ENCODE measurements around the gene KRTAP3-2. TPM values are rescaled to one million over a fixed set of nuclear protein-coding genes. Genes with fewer than 3 reads are reported as not detected.

KRTAP3-2 gene
- total and polyA plus RNA-seq, 5 donors from 2014 or later = not detected

DNA sequence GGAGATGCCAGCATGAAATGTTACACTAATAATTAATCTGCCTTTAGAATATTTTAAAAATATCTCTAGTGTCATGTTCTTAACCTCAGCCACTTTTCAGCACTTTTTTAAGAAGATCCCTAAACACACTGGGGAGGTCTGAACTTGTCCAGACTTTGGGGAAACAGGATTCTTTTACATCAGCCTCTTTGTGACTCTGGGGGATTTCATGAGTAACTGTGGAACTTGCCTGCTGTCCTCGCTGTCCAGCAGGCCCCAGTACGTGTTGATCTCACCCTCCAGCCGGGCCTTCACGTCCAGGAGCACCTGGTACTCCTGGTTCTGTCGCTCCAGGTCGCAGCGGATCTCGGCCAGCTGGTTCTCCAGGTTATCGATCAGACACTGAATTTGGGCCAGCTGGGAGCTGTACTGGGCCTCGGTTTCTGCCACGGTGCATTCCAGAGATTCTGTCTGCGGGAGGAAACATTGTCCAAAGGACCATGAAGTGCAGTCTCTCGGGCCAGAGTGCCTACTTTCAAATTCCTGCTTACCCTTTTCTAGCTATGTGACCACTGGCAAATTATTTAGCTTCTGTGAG lies 21.0 kb downstream of the KRTAP3-2 start:
- H3K27ac ChIP-seq (ENCODE audit: insufficient read depth, low read length, poor library complexity, severe bottlenecking) = no peak overlapping the region
- no peak overlapping the region for H3K27ac Mint-ChIP-seq

DNA sequence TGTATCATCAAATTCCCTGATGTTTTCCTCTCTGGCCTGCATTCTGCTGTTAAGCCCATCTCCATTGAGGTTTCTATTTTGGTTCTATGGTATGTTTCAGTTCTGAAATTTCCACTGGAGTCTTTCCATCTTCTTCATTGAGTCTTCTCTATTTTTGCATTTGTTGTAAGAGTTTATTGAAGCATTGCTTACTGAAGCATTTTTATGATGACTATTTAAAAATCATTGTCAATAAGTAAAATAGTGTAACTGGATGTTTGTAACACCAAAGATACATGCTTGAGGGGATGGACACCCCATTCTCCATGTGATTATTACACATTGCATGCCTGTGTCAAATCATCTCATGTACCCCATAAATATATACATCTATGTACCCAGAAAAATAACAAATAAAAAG lies 24.2 kb downstream of the KRTAP3-2 start:
- Mint-ChIP-seq H3K27ac (no peak overlapping the region), H3K4me1 (no peaks in the 10 kb centered on the region), H3K4me3 (no peak overlapping the region), H3K36me3 (no peaks in the 10 kb centered on the region), H3K27me3 (peaks cover 30% of the 10 kb centered on the region), H3K9me3 (peaks cover 0 to 1% (median 0%) of the 10 kb centered on the region in 7 donors)
- no peak for ATAC-seq (ENCODE audit: low read depth in 2 of 2)
- Histone ChIP-seq H3K36me3 (ENCODE audit: control insufficient read depth, insufficient read depth, low read length) (no peaks in the 10 kb centered on the region), H3K27ac (ENCODE audit: insufficient read depth, low read length, poor library complexity, severe bottlenecking) (no peak overlapping the region), H3K4me3 (ENCODE audit: low read depth, low read length) (no peak overlapping the region), H3K9me3 (ENCODE audit: control insufficient read depth in 2 of 2, low read length in 2 of 2) (no peaks in the 10 kb centered on the region), H3K27me3 (ENCODE audit: control insufficient read depth, insufficient read depth, low read length) (peaks cover 8% of the 10 kb centered on the region), H3K4me1 (ENCODE audit: control insufficient read depth, insufficient read depth, low read length, poor library complexity, severe bottlenecking) (no peaks in the 10 kb centered on the region)
- DNase-seq = no peak

More for the DNA sequence above, 21.0 kb downstream of the KRTAP3-2 start:
- Mint-ChIP-seq H3K36me3 (no peaks in the 10 kb centered on the region), H3K27me3 (peaks cover 18% of the 10 kb centered on the region), H3K4me3 (no peak overlapping the region), H3K4me1 (no peaks in the 10 kb centered on the region), H3K9me3 (no peaks in the 10 kb centered on the region)
- Histone ChIP-seq H3K27me3 (ENCODE audit: control insufficient read depth, insufficient read depth, low read length) (peaks cover 5% of the 10 kb centered on the region), H3K36me3 (ENCODE audit: control insufficient read depth, insufficient read depth, low read length) (no peaks in the 10 kb centered on the region), H3K4me1 (ENCODE audit: control insufficient read depth, insufficient read depth, low read length, poor library complexity, severe bottlenecking) (no peaks in the 10 kb centered on the region), H3K4me3 (ENCODE audit: low read depth, low read length) (no peak overlapping the region), H3K9me3 (ENCODE audit: control insufficient read depth in 2 of 2, low read length in 2 of 2) (no peaks in the 10 kb centered on the region)
- DNase-seq = no peak
- ATAC-seq (ENCODE audit: low read depth in 2 of 2) = no peak

DNA sequence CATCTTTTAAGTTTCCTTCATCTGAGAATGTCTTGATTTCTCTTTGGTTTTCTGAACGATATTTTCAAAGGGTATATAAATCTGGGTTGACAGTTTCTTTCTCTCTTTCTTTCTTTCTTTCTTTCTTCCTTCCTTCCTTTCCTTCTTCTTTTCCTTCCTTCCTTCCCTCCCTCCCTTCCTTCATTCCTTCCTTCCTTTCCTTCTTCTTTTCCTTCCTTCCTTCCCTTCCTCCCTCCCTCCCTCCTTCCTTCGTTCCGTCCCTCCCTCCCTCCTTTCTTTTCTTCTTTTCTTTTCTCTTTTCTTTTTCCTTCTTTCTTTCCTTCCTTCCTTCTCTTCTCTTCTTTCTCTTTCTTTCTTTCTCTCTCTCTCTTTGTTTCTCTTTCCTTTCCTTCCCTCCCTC lies 25.3 kb downstream of the KRTAP3-2 start:
- Histone ChIP-seq H3K4me1 (ENCODE audit: control insufficient read depth, insufficient read depth, low read length, poor library complexity, severe bottlenecking) (no peaks in the 10 kb centered on the region), H3K36me3 (ENCODE audit: control insufficient read depth, insufficient read depth, low read length) (no peaks in the 10 kb centered on the region), H3K9me3 (ENCODE audit: control insufficient read depth in 2 of 2, low read length in 2 of 2) (no peaks in the 10 kb centered on the region), H3K27ac (ENCODE audit: insufficient read depth, low read length, poor library complexity, severe bottlenecking) (no peak overlapping the region), H3K4me3 (ENCODE audit: low read depth, low read length) (no peak overlapping the region), H3K27me3 (ENCODE audit: control insufficient read depth, insufficient read depth, low read length) (peaks cover 8% of the 10 kb centered on the region)
- Mint-ChIP-seq H3K9me3 (peaks cover 0 to 1% (median 0%) of the 10 kb centered on the region in 7 donors), H3K4me3 (no peak overlapping the region), H3K27me3 (peaks cover 32% of the 10 kb centered on the region), H3K27ac (no peak overlapping the region), H3K4me1 (no peaks in the 10 kb centered on the region), H3K36me3 (no peaks in the 10 kb centered on the region)
- DNase-seq (no peak), ATAC-seq (ENCODE audit: low read depth in 2 of 2) (no peak)

DNA sequence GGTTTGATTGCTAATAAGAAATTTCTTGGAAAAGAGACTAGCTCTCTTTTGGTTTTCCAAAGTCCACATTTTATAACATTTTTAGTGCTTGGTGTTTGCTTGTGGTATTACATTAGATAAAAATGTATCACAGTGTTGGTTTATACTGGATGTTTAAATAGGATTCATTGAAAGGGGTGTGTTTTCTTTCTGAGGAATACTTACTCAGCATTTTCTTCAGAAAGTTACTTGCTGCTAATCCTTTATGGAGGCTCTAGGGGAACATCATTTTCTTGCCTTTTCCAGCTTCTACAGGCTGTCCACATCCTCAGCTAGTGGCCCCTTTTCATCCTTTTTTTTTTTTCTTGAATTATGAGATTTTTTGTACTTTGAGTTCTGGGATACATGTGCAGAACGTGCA lies 32.1 kb downstream of the KRTAP3-2 start:
- Histone ChIP-seq H3K4me3 (ENCODE audit: low read depth, low read length) (no peak overlapping the region), H3K27me3 (ENCODE audit: control insufficient read depth, insufficient read depth, low read length) (peaks cover 5% of the 10 kb centered on the region), H3K36me3 (ENCODE audit: control insufficient read depth, insufficient read depth, low read length) (no peaks in the 10 kb centered on the region), H3K9me3 (ENCODE audit: control insufficient read depth in 2 of 2, low read length in 2 of 2) (no peaks in the 10 kb centered on the region), H3K27ac (ENCODE audit: insufficient read depth, low read length, poor library complexity, severe bottlenecking) (no peak overlapping the region), H3K4me1 (ENCODE audit: control insufficient read depth, insufficient read depth, low read length, poor library complexity, severe bottlenecking) (no peaks in the 10 kb centered on the region)
- Mint-ChIP-seq H3K27ac (no peak overlapping the region), H3K9me3 (peaks cover 0 to 1% (median 0%) of the 10 kb centered on the region in 7 donors), H3K4me1 (peaks cover 0 to 3% (median 0%) of the 10 kb centered on the region in 4 donors), H3K36me3 (no peaks in the 10 kb centered on the region), H3K27me3 (peaks cover 43% of the 10 kb centered on the region), H3K4me3 (no peak overlapping the region)
- ATAC-seq (ENCODE audit: low read depth in 2 of 2) (no peak), DNase-seq (no peak)

DNA sequence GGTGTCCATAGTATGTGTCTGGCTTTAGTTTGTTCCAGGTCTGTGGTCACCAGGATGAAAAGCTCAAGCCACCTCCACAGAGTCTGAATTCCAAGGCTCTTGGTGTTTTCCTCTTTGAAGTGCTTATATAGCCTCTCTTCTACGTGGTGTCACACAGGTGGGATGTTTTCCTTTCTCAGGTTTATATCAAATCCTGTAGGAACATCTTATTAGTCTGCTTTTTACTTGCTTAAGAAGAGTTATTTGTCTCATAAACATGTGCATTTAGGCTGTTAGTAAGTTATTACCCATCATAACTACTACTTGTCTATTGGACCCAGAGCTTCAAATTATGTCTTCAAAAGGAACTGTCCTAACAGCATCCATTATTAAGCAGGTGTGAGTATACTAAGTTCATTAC lies 32.9 kb downstream of the KRTAP3-2 start, which contains the start of gene KRT39:
TSS of gene KRT39 (minus strand) at position 101 of the 400 bp plus-strand sequence. CDS start at position 9, 92 bp downstream.
- H3K36me3 Mint-ChIP-seq = no peaks in the 10 kb centered on the region
- peaks cover 0 to 3% (median 0%) of the 10 kb centered on the region in 4 donors for H3K4me1 Mint-ChIP-seq
- H3K27ac Mint-ChIP-seq = no peak within 1 kb of the TSS
- Histone ChIP-seq H3K4me3 (ENCODE audit: low read depth, low read length) (no peak within 1 kb of the TSS), H3K27me3 (ENCODE audit: control insufficient read depth, insufficient read depth, low read length) (peaks cover 4% of the 10 kb centered on the region), H3K4me1 (ENCODE audit: control insufficient read depth, insufficient read depth, low read length, poor library complexity, severe bottlenecking) (no peaks in the 10 kb centered on the region), H3K36me3 (ENCODE audit: control insufficient read depth, insufficient read depth, low read length) (no peaks in the 10 kb centered on the region), H3K27ac (ENCODE audit: insufficient read depth, low read length, poor library complexity, severe bottlenecking) (no peak within 1 kb of the TSS), H3K9me3 (ENCODE audit: control insufficient read depth in 2 of 2, low read length in 2 of 2) (no peaks in the 10 kb centered on the region)
- H3K27me3 Mint-ChIP-seq = peaks cover 39% of the 10 kb centered on the region
- H3K4me3 Mint-ChIP-seq = no peak within 1 kb of the TSS
- H3K9me3 Mint-ChIP-seq = peaks cover 0 to 1% (median 0%) of the 10 kb centered on the region in 7 donors
- ATAC-seq (ENCODE audit: low read depth in 2 of 2) = no peak
- DNase-seq = no peak

DNA sequence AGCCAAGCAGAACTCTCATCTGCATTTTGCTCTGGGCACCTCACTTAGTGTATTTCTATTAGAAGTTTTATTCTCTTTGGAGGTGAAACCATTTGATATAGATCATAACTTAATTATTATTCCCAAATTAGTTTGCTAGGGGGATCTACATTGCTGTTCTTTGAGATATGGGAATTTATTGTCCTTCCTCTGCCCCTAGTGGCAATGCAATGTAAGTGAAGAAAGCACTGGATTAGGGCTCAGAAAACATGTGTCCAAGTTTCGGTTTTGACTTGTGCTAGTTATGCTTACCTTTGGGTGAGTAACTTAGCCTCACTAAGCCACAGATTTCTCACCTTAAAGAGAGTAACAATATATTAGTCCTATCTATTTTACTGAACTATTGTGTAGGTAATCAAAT lies 35.9 kb downstream of the KRTAP3-2 start:
- H3K36me3 Mint-ChIP-seq = no peaks in the 10 kb centered on the region
- peaks cover 44% of the 10 kb centered on the region for H3K27me3 Mint-ChIP-seq
- H3K36me3 ChIP-seq (ENCODE audit: control insufficient read depth, insufficient read depth, low read length) = no peaks in the 10 kb centered on the region

GRCh38 chr17:40962059-40962561 lies 37.6 kb downstream of the KRTAP3-2 start:
- H3K27ac ChIP-seq (ENCODE audit: insufficient read depth, low read length, poor library complexity, severe bottlenecking) = no peak overlapping the region
- no peaks in the 10 kb centered on the region for H3K36me3 Mint-ChIP-seq
- peaks cover 0 to 3% (median 0%) of the 10 kb centered on the region in 4 donors for H3K4me1 Mint-ChIP-seq
- H3K4me1 ChIP-seq (ENCODE audit: control insufficient read depth, insufficient read depth, low read length, poor library complexity, severe bottlenecking) = no peaks in the 10 kb centered on the region
- DNase-seq (no peak), ATAC-seq (ENCODE audit: low read depth in 2 of 2) (no peak)
- H3K27me3 Mint-ChIP-seq = peaks cover 37% of the 10 kb centered on the region
- no peaks in the 10 kb centered on the region for H3K9me3 ChIP-seq (ENCODE audit: control insufficient read depth in 2 of 2, low read length in 2 of 2)
- H3K27me3 ChIP-seq (ENCODE audit: control insufficient read depth, insufficient read depth, low read length) = peaks cover 11% of the 10 kb centered on the region
- no peaks in the 10 kb centered on the region for H3K36me3 ChIP-seq (ENCODE audit: control insufficient read depth, insufficient read depth, low read length)
- H3K4me3 Mint-ChIP-seq = no peak overlapping the region
- H3K4me3 ChIP-seq (ENCODE audit: low read depth, low read length) = no peak overlapping the region
- peaks cover 0 to 2% (median 0%) of the 10 kb centered on the region in 7 donors for H3K9me3 Mint-ChIP-seq
- H3K27ac Mint-ChIP-seq = no peak overlapping the region

More for the DNA sequence above, 35.9 kb downstream of the KRTAP3-2 start:
- no peak overlapping the region for H3K27ac ChIP-seq (ENCODE audit: insufficient read depth, low read length, poor library complexity, severe bottlenecking)
- no peak overlapping the region for H3K4me3 ChIP-seq (ENCODE audit: low read depth, low read length)
- H3K4me1 ChIP-seq (ENCODE audit: control insufficient read depth, insufficient read depth, low read length, poor library complexity, severe bottlenecking) = no peaks in the 10 kb centered on the region
- ATAC-seq (ENCODE audit: low read depth in 2 of 2) (no peak), DNase-seq (peak in 2 of 3 donors; percentile 6 to 29)
- H3K27ac Mint-ChIP-seq = no peak overlapping the region
- no peak overlapping the region for H3K4me3 Mint-ChIP-seq
- H3K9me3 Mint-ChIP-seq = no peaks in the 10 kb centered on the region
- peaks cover 0 to 3% (median 0%) of the 10 kb centered on the region in 4 donors for H3K4me1 Mint-ChIP-seq
- no peaks in the 10 kb centered on the region for H3K9me3 ChIP-seq (ENCODE audit: control insufficient read depth in 2 of 2, low read length in 2 of 2)
- H3K27me3 ChIP-seq (ENCODE audit: control insufficient read depth, insufficient read depth, low read length) = peaks cover 11% of the 10 kb centered on the region

- Mint-ChIP-seq H3K27me3 (peaks cover 33% of the 10 kb centered on the region), H3K4me1 (peaks cover 0 to 3% (median 0%) of the 10 kb centered on the region in 4 donors), H3K36me3 (no peaks in the 10 kb centered on the region), H3K4me3 (no peak overlapping the region), H3K27ac (no peak overlapping the region), H3K9me3 (peaks cover 0 to 2% (median 0%) of the 10 kb centered on the region in 7 donors)
- Histone ChIP-seq H3K27ac (ENCODE audit: insufficient read depth, low read length, poor library complexity, severe bottlenecking) (no peak overlapping the region), H3K4me1 (ENCODE audit: control insufficient read depth, insufficient read depth, low read length, poor library complexity, severe bottlenecking) (no peaks in the 10 kb centered on the region), H3K9me3 (ENCODE audit: control insufficient read depth in 2 of 2, low read length in 2 of 2) (no peaks in the 10 kb centered on the region), H3K27me3 (ENCODE audit: control insufficient read depth, insufficient read depth, low read length) (peaks cover 11% of the 10 kb centered on the region), H3K36me3 (ENCODE audit: control insufficient read depth, insufficient read depth, low read length) (no peaks in the 10 kb centered on the region), H3K4me3 (ENCODE audit: low read depth, low read length) (no peak overlapping the region)
- ATAC-seq (ENCODE audit: low read depth in 2 of 2) = no peak
- no peak for DNase-seq
Observed at GRCh38 chr17:40961591-40961990, 38.1 kb downstream of the KRTAP3-2 start.

Data from CD4-positive, CD25-positive, alpha-beta regulatory T cell (primary cell).